IPS DF 6.9 (cell line): ENCODE measurements around the gene FHIT.

Source experiments
- DNase-seq: peaks from one replicate; pipeline ENCODE4 v3.0.0-alpha.2; 2013; ENCODE audit warnings: low read depth, low spot score
- H3K27ac ChIP-seq: one replicate; pipeline ENCODE4 v1.5.1; 2013; ENCODE audit warnings: low read length, control low read depth
- H3K27me3 ChIP-seq: 2 replicates; pipeline ENCODE4 v1.6.1; 2013; ENCODE audit warnings: mild to moderate bottlenecking, low read length; ENCODE audit not compliant: control insufficient read depth, insufficient read depth
- H3K36me3 ChIP-seq: 2 replicates; pipeline ENCODE4 v1.6.1; 2013; ENCODE audit warnings: low read length; ENCODE audit not compliant: control insufficient read depth, insufficient read depth
- H3K4me1 ChIP-seq: 2 replicates; pipeline ENCODE4 v1.6.1; 2013; ENCODE audit warnings: low read length; ENCODE audit not compliant: control insufficient read depth, insufficient read depth
- H3K4me3 ChIP-seq: 2 replicates; pipeline ENCODE4 v1.5.1; 2013; ENCODE audit warnings: mild to moderate bottlenecking, low read length
- H3K9me3 ChIP-seq: 2 replicates; pipeline ENCODE4 v1.6.1; 2013; ENCODE audit warnings: low read length, inconsistent platforms; ENCODE audit not compliant: control insufficient read depth, insufficient read depth
- WGBS: extraction: QIAGEN DNeasy Blood & Tissue Kit; methylation state at CpG from one replicate; pipeline ENCODE4 v1.1.7; 2013; ENCODE audit warnings: mixed read lengths, missing lambda C conversion rate; ENCODE audit not compliant: insufficient read length, insufficient coverage; 5-methylcytosine and 5-hydroxymethylcytosine counted together

The FHIT gene

GRCh38 chr3:60309539-60310268 is 941.5 kb downstream of the FHIT start:
- no peak for DNase-seq
- no peaks in the 10 kb centered on the region for H3K9me3 ChIP-seq
- WGBS = 100% methylated on average over 2 of the region's 6 CpGs

DNA sequence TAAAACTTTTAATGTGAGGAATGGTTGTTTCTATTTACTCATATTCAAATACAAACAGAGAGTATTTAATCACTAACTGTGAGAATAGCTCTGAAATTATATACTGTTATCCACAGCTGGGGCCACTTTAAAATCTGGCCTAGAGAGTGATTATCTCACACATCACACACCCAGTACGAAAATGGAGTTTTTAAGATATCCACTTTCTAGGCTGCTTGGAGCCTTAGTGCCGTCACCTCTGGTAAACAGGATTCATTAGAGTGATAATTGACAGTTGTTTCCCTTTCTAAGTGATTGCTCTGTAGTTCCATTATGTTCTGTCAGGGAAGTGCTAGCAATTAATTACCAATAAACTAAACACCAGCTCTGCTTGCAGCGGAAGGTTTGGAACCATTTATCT is 942.4 kb downstream of the FHIT start:
- Histone ChIP-seq H3K27ac (no peak overlapping the region), H3K27me3 (no peaks in the 10 kb centered on the region)
- no CpG with 5 or more reads among the region's 3 CpGs for WGBS

More at GRCh38 chr3:60309539-60310268, 941.5 kb downstream of the FHIT start:
- no peaks in the 10 kb centered on the region for H3K27me3 ChIP-seq
- H3K4me1 ChIP-seq = no peaks in the 10 kb centered on the region
- H3K36me3 ChIP-seq = no peaks in the 10 kb centered on the region
- H3K27ac ChIP-seq = no peak overlapping the region
- no peak overlapping the region for H3K4me3 ChIP-seq

DNA sequence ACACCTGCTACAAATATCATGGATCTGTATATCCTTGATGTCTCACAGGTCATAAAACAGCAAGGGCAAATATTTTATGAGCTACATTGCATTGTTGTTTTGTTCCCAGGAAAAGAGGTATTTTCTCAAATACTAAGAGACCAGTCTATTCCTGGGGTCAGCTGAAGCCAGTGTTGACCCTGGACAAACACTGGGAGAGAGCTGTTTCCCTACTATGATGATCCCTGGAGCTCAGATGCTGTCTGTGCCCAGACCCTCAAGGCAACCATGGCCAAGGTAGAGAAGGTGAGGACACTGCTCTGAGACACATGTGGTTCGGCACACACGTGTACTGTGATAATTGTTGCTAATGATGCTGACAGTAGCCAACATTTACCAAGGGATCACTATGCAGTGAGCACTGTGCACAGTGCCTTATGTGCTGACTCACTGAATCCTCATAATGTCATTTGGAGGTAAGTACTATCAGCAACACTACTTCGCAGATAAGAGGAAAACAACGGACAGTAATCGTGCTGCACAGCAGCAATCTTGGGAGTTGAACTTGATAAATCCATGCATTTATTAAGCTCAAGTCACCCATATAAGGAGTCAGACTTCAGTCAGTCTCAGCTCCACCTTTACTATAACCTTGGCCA is 943.6 kb downstream of the FHIT start:
- Histone ChIP-seq H3K4me1 (no peaks in the 10 kb centered on the region), H3K36me3 (no peaks in the 10 kb centered on the region)

More for the DNA sequence above, 942.4 kb downstream of the FHIT start:
- DNase-seq = no peak
- H3K4me3 ChIP-seq = no peak overlapping the region
- no peaks in the 10 kb centered on the region for H3K4me1 ChIP-seq
- H3K36me3 ChIP-seq = no peaks in the 10 kb centered on the region
- H3K9me3 ChIP-seq = no peaks in the 10 kb centered on the region

DNA sequence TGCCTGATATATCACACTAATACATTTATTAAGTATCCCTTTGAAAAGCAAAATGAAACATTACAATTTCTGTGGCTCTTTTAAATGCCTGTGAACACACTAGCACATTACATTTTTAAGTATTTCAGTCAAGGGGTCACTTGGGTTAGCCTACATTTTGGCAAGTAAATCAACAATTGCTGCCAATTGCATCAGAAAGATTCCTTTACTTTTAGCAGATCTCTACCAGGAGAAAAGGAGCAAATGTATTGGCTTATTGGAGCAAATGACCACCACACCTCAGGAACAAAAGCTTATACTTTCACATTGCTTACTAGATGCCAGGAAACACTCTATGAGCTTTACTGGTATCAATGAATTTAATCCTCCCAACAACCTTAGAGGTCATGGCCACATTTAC is 947.1 kb downstream of the FHIT start:
- Histone ChIP-seq H3K4me1 (no peaks in the 10 kb centered on the region), H3K27ac (no peak overlapping the region), H3K9me3 (no peaks in the 10 kb centered on the region), H3K36me3 (no peaks in the 10 kb centered on the region), H3K4me3 (no peak overlapping the region), H3K27me3 (no peaks in the 10 kb centered on the region)
- no peak for DNase-seq

More for the DNA sequence above, 943.6 kb downstream of the FHIT start:
- Histone ChIP-seq H3K4me3 (no peak overlapping the region), H3K9me3 (no peaks in the 10 kb centered on the region), H3K27me3 (no peaks in the 10 kb centered on the region), H3K27ac (no peak overlapping the region)
- WGBS = no CpG with 5 or more reads among the region's 5 CpGs
- no peak for DNase-seq

- Histone ChIP-seq H3K4me1 (no peaks in the 10 kb centered on the region), H3K4me3 (no peak overlapping the region), H3K27me3 (no peaks in the 10 kb centered on the region), H3K9me3 (no peaks in the 10 kb centered on the region), H3K27ac (no peak overlapping the region), H3K36me3 (no peaks in the 10 kb centered on the region)
- DNase-seq = no peak
- no CpG with 5 or more reads among the region's 3 CpGs for WGBS
Measured at GRCh38 chr3:60303160-60303559, 948.1 kb downstream of the FHIT start.

- H3K27ac ChIP-seq = no peak overlapping the region
- no peaks in the 10 kb centered on the region for H3K36me3 ChIP-seq
- DNase-seq = no peak
- H3K4me1 ChIP-seq = no peaks in the 10 kb centered on the region
- H3K4me3 ChIP-seq = no peak overlapping the region
- no CpG with 5 or more reads among the region's 2 CpGs for WGBS
- H3K9me3 ChIP-seq = no peaks in the 10 kb centered on the region
- H3K27me3 ChIP-seq = no peaks in the 10 kb centered on the region
Measured at GRCh38 chr3:60301142-60301541, 950.1 kb downstream of the FHIT start.

DNA sequence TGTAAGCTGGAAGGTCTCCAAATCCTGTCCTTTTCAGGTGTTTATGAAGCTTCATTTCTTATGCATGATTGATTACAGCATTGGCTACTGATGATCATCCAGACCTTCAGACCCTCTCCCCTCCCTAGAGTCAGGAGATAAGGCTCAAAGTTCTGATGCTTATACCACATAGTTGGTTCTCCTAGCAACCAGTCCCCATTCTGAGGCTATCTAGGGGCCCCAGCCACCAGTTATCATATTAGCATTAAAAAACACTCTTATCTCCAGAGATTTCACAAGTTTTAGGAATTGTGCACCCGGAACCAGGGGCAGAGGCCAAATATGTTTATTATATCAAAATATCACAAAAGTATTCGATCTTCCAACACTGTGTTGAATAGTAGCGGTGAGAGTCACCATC is 953.1 kb downstream of the FHIT start:
- DNase-seq = no peak
- Histone ChIP-seq H3K27ac (no peak overlapping the region), H3K36me3 (no peaks in the 10 kb centered on the region), H3K27me3 (no peaks in the 10 kb centered on the region), H3K9me3 (no peaks in the 10 kb centered on the region), H3K4me1 (no peaks in the 10 kb centered on the region), H3K4me3 (no peak overlapping the region)
- WGBS = no CpG with 5 or more reads among the region's 3 CpGs

- DNase-seq = no peak
- WGBS = no CpG with 5 or more reads among the region's 3 CpGs
- H3K9me3 ChIP-seq = no peaks in the 10 kb centered on the region
- no peaks in the 10 kb centered on the region for H3K36me3 ChIP-seq
- H3K27me3 ChIP-seq = no peaks in the 10 kb centered on the region
- H3K4me1 ChIP-seq = no peaks in the 10 kb centered on the region
- H3K27ac ChIP-seq = no peak overlapping the region
- H3K4me3 ChIP-seq = no peak overlapping the region
Measured at GRCh38 chr3:60294181-60294580, 957.1 kb downstream of the FHIT start.

DNA sequence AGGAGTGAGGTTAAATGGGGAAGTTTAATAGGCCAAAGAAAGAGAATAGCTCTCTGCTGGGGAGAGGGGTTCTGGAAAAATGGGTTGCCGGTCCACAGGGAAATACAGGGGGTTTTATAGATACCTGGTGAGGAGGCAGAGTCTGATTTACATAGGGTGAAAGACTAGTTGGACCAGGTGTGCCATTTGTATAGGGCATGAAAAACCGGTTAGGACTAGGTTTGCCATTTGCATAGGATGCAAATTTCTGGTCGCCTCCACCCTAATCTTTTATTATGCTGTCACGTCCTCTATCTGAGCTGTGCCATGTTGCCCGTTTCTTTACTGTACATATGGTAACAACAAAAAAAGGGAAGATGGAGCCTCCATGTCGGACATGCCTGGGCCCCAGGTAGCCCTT is 960.1 kb downstream of the FHIT start:
- WGBS = no CpG with 5 or more reads among the region's 6 CpGs
- H3K36me3 ChIP-seq = no peaks in the 10 kb centered on the region
- no peak overlapping the region for H3K27ac ChIP-seq
- H3K27me3 ChIP-seq = no peaks in the 10 kb centered on the region
- no peak overlapping the region for H3K4me3 ChIP-seq
- H3K9me3 ChIP-seq = no peaks in the 10 kb centered on the region
- no peak for DNase-seq
- H3K4me1 ChIP-seq = no peaks in the 10 kb centered on the region

GRCh38 chr3:60290122-60290492 is 961.1 kb downstream of the FHIT start:
- no peaks in the 10 kb centered on the region for H3K36me3 ChIP-seq
- no peaks in the 10 kb centered on the region for H3K4me1 ChIP-seq
- H3K9me3 ChIP-seq = no peaks in the 10 kb centered on the region
- no CpG with 5 or more reads among the region's 1 CpG for WGBS
- no peak overlapping the region for H3K27ac ChIP-seq
- DNase-seq = no peak
- H3K27me3 ChIP-seq = no peaks in the 10 kb centered on the region
- H3K4me3 ChIP-seq = no peak overlapping the region
